ENCODE measurements around the gene G6PC2. TPM values are rescaled to one million over a fixed set of nuclear protein-coding genes. Genes with fewer than 3 reads are reported as not detected.
A peak's percentile ranks its signal among the peaks of the same experiment; 100 is the strongest.

Gene G6PC2
- total RNA-seq, 1 experiment from 2014 or later, result not detected

- Mint-ChIP-seq H3K9me3 (no peaks in the 10 kb centered on the region), H3K27me3 (ENCODE audit: low read depth) (no peaks in the 10 kb centered on the region; the same call in 1 of the 2 replicates), H3K4me3 (no peak overlapping the region), H3K36me3 (no peaks in the 10 kb centered on the region), H3K4me1 (no peaks in the 10 kb centered on the region), H3K27ac (no peak overlapping the region)
- TF ChIP-seq SMAD4 (CRISPR knock-in tag; IDR thresholded peaks at IDR 0.05) (no peak), ZNF281 (CRISPR knock-in tag; IDR thresholded peaks at IDR 0.05) (no peak), EMX1 (CRISPR knock-in tag; IDR thresholded peaks at IDR 0.05) (no peak), PRDM15 (CRISPR knock-in tag; IDR thresholded peaks at IDR 0.05) (no peak), FOXK1 (CRISPR knock-in tag; IDR thresholded peaks at IDR 0.05) (no peak), MXD4 (CRISPR knock-in tag; IDR thresholded peaks at IDR 0.05; ENCODE audit: borderline replicate concordance) (no peak), ATF3 (CRISPR knock-in tag; conservative IDR thresholded peaks at IDR 0.05) (no peak), NFYB (CRISPR knock-in tag; conservative IDR thresholded peaks at IDR 0.05; ENCODE audit: low read depth) (no peak), SMAD3 (CRISPR knock-in tag; IDR thresholded peaks at IDR 0.05; ENCODE audit: borderline replicate concordance) (no peak), RELA (CRISPR knock-in tag; IDR thresholded peaks at IDR 0.05; ENCODE audit: borderline replicate concordance) (no peak), ETV6 (CRISPR knock-in tag; IDR thresholded peaks at IDR 0.05) (no peak)
- TF ChIP-seq, protein P1, sequence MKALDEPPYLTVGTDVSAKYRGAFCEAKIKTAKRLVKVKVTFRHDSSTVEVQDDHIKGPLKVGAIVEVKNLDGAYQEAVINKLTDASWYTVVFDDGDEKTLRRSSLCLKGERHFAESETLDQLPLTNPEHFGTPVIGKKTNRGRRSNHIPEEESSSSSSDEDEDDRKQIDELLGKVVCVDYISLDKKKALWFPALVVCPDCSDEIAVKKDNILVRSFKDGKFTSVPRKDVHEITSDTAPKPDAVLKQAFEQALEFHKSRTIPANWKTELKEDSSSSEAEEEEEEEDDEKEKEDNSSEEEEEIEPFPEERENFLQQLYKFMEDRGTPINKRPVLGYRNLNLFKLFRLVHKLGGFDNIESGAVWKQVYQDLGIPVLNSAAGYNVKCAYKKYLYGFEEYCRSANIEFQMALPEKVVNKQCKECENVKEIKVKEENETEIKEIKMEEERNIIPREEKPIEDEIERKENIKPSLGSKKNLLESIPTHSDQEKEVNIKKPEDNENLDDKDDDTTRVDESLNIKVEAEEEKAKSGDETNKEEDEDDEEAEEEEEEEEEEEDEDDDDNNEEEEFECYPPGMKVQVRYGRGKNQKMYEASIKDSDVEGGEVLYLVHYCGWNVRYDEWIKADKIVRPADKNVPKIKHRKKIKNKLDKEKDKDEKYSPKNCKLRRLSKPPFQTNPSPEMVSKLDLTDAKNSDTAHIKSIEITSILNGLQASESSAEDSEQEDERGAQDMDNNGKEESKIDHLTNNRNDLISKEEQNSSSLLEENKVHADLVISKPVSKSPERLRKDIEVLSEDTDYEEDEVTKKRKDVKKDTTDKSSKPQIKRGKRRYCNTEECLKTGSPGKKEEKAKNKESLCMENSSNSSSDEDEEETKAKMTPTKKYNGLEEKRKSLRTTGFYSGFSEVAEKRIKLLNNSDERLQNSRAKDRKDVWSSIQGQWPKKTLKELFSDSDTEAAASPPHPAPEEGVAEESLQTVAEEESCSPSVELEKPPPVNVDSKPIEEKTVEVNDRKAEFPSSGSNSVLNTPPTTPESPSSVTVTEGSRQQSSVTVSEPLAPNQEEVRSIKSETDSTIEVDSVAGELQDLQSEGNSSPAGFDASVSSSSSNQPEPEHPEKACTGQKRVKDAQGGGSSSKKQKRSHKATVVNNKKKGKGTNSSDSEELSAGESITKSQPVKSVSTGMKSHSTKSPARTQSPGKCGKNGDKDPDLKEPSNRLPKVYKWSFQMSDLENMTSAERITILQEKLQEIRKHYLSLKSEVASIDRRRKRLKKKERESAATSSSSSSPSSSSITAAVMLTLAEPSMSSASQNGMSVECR (CRISPR knock-in tag; IDR thresholded peaks at IDR 0.05; ENCODE audit: borderline replicate concordance), result no peak
- ATAC-seq (no peak), DNase-seq (ENCODE audit: low spot score) (no peak)
- POLR2A ChIA-PET, result no interaction called here
- CTCF ChIA-PET, result no interaction called here
These were observed 40.2 kb downstream of the G6PC2 start for GRCh38 chr2:168941297-168941696.

DNA sequence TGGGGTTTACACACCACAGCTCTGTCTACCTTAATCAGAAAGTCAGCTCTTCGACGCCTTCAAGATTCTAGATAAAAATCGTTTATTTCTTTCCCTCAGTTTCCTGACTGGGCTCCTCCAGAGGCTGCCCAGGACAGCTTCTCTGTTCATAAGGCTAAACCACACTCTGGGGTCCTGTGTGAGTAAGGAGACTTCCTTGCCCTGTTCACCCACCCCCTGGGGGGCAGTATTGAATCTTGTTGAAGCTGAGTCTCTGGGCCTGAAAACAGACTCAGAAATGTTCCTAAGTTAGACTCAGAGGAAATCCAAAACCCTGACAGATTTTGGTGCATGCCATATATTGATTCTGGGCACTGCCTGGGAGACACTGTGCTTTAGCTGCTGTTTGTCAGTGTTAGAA is 43.0 kb downstream of the G6PC2 start:
- TF ChIP-seq ZNF219 (CRISPR knock-in tag; IDR thresholded peaks at IDR 0.05; ENCODE audit: borderline replicate concordance) (no peak), ATF3 (CRISPR knock-in tag; conservative IDR thresholded peaks at IDR 0.05) (no peak), ZMAT4 (CRISPR knock-in tag; IDR thresholded peaks at IDR 0.05) (no peak)
- TF ChIP-seq, protein P2, sequence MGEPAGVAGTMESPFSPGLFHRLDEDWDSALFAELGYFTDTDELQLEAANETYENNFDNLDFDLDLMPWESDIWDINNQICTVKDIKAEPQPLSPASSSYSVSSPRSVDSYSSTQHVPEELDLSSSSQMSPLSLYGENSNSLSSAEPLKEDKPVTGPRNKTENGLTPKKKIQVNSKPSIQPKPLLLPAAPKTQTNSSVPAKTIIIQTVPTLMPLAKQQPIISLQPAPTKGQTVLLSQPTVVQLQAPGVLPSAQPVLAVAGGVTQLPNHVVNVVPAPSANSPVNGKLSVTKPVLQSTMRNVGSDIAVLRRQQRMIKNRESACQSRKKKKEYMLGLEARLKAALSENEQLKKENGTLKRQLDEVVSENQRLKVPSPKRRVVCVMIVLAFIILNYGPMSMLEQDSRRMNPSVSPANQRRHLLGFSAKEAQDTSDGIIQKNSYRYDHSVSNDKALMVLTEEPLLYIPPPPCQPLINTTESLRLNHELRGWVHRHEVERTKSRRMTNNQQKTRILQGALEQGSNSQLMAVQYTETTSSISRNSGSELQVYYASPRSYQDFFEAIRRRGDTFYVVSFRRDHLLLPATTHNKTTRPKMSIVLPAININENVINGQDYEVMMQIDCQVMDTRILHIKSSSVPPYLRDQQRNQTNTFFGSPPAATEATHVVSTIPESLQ (CRISPR knock-in tag; IDR thresholded peaks at IDR 0.05), result no peak
- peak; percentile 26 for DNase-seq (ENCODE audit: low spot score)
- peak; percentile 89 for ATAC-seq
- Mint-ChIP-seq H3K27me3 (ENCODE audit: low read depth) (no peaks in the 10 kb centered on the region), H3K27ac (no peak overlapping the region), H3K36me3 (no peaks in the 10 kb centered on the region), H3K4me1 (no peaks in the 10 kb centered on the region), H3K9me3 (no peaks in the 10 kb centered on the region; the same call in 1 of the 2 replicates), H3K4me3 (no peak overlapping the region)
- CTCF ChIA-PET, result interaction anchor here (0.5 to 1.2 kb wide), 7 partner anchors 9 to 508 kb away, joined by 3 to 5 read pairs (median 3); no protein-coding TSS in a partner anchor
- POLR2A ChIA-PET, result no interaction called here
